ENCODE measurements around the gene SPSB1.

The SPSB1 gene

DNA sequence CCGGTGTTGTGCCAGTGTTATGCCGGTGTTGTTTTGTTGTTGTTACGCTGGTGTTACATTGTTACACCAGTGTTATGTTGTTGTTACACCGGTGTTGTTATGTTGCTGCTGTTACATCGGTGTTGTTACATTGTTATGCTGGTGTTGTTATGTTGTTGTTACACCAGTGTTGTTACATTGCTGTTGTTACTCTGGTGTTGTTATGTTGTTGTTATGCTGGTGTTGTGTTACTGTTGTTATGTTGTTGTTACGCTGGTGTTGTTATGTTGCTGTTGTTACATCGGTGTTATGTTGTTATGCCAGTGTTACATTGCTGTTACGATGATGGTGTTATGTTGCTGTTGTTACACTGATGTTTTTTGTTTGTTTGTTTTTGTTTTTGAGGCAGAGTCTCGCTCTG lies 34.1 kb upstream of the SPSB1 start:
- DNase-seq, result no peak

DNA sequence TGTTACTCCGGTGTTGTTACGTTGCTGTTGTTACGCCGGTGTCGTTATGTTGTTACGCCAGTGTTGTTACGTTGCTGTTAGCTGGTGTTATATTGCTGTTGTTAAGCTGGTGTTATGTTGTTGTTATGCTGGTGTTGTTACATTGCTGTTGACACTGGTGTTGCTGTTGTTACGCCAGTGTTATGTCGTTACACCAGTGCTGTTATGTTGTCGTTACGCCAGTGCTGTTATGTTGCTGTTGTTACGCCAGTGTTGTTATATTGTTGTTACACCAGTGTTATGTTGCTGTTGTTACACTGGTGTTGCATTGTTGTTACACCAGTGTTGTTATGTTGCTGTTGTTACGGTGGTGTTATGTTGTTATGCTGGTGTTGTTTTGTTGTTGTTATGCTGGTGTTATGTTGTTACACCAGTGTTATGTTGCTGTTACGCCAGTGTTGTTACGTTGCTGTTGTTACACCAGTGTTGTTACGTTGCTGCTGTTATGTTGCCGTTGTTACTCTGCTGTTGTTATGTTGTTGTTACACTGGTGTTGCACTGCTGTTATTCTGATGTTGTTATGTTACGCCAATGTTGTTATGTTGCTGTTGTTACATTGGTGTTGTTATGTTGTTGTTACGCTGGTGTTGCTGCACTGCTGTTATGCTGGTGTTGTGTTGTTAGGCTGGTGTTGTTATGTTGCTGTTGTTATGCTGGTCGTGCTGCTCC lies 32.5 kb upstream of the SPSB1 start:
- no peak for DNase-seq

DNA sequence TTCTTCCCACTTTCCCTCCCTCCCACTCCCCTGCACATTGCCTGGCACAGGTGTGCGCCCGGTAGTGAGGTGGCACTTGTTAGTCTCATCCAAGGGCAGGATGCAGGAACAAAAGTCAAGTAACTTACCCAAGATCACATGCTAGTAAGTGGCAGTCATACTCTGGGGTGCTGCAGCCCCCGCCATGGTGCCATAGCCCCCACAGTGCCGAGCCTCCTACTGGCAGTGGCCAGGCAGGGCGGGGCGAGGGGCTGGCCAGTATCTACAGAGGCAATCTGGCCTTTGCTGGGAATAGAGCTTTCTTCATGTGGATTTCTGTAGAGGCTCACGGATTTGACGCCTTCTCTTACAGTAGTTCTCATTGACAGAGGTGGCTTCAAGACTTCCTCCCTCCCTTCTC lies 31.2 kb upstream of the SPSB1 start:
- no peak for DNase-seq

DNA sequence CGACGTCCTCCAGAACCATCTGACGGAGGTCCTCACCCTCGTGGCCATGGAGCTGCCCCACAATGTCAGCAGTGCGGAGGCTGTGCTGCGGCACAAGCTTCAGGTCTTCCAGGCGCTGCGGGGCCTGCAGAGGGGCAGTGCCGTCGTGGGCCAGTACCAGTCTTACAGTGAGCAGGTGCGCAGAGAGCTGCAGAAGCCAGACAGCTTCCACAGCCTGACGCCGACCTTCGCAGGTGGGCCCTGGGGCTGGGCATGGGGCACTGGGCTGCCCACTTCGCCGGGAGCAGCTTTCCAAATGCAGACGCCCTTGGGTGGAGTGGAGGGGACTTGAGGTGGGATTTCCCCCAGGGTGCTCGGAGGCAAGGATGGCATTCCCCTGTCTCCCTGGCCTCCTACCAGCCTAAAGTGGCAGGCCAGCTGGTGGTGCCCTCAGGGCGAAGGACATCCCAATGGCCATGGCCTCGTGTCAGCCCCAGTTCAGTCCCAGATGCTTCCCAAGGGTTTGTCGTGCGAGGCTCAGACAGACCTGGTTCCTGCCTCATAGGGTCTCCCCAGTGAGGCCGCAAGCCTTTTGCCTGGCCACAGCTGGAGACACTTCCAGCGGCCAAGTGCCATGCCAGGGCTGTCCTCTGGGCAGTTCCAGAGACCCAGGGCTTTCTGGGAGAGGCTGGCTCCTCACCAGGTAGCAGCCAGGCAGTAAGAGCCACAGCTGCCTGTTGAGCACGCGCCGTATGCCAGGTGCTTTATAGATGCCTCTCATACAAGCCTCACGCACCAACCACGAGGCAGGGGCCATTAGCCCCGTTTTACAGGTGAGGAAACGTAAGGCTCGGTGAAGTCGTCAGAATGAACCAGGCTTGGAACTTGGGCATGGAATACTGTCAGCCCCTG lies 30.4 kb upstream of the SPSB1 start:
- no peak for DNase-seq

DNA sequence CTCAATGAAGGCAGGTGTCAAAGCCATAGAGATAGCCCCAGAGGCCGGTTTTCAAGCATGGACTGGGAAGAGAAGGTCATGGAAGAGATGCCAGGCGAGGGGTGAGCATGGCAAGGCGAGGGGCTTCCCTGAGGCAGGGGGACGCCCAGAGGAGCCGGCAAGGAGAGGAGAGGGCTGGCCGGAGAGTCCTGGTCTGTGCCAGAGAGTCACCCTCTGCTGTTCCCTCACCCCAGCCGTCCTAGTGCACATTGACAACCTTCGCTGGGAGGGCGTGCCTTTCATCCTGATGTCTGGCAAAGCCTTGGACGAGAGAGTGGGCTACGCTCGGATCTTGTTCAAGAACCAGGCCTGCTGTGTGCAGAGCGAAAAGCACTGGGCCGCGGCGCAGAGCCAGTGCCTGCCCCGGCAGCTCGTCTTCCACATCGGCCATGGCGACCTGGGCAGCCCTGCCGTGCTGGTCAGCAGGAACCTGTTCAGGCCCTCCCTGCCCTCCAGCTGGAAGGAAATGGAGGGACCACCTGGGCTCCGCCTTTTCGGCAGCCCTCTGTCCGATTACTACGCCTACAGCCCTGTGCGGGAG lies 29.3 kb upstream of the SPSB1 start:
- DNase-seq, result no peak

DNA sequence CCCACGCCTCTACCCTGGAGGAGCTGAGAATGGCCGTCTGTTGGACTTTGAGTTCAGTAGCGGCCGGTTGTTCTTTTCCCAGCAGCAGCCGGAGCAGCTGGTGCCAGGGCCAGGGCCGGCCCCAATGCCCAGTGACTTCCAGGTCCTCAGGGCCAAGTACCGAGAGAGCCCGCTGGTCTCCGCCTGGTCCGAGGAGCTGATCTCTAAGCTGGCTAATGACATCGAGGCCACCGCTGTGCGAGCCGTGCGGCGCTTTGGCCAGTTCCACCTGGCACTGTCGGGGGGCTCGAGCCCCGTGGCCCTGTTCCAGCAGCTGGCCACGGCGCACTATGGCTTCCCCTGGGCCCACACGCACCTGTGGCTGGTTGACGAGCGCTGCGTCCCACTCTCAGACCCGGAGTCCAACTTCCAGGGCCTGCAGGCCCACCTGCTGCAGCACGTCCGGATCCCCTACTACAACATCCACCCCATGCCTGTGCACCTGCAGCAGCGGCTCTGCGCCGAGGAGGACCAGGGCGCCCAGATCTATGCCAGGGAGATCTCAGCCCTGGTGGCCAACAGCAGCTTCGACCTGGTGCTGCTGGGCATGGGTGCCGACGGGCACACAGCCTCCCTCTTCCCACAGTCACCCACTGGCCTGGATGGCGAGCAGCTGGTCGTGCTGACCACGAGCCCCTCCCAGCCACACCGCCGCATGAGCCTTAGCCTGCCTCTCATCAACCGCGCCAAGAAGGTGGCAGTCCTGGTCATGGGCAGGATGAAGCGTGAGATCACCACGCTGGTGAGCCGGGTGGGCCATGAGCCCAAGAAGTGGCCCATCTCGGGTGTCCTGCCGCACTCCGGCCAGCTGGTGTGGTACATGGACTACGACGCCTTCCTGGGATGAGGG lies 28.5 kb upstream of the SPSB1 start:
- DNase-seq, result no peak

DNA sequence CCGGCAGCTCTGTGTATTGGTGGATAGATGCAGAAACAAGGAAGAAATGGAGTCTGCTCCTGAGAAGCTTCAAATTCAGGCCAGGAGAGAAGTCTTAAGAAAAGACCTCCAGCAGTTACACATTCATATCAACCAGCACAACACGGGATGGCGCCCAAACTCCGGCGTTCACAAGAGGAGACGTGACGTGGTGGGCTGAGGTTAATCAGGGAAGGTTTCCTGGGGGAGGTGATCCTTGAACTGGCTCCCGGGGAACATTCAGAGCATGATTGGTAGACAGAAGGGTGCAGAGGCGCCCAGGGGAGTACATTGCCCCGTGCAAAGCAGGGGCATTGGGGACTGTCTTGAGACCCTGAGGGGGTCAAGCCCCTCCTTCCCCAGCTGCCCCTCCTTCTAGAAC lies 27.7 kb upstream of the SPSB1 start:
- no peak for DNase-seq

DNA sequence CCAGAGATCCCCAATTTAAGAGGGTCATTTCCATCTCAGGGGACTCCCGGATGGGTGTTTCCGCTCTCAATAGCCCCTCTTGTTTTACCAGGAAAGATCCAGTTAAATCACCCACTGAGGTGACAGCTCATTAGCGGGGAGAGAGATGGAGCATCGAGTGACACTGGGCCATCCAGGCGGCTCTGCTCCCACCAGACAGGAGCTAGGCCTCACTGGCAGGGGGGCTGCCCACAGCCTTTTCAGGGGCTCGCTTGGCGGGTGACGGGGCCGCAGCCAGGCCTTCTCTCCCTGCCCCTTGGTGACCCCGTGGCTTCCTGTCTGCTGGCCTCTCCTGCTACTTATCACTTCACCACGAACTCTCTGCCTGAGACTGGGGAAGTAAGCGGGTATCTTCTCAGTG lies 26.7 kb upstream of the SPSB1 start:
- DNase-seq, result no peak

DNA sequence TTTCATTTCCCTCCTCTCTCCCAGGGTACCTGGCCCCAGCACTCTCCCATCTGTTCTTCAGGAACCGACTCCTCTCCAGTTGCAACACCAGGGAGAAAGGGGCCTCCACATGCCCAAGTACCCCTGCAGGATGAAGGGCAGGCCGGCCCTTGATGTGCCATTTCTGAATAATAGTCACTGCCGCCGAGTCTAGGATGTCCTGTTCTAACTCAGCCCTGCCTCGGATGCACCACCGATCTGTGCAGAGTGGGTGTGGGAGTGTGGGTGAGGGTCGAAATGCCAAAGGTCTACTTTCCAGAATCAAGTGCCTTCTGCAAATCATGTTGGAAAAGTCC lies 25.4 kb upstream of the SPSB1 start:
- no peak for DNase-seq

DNA sequence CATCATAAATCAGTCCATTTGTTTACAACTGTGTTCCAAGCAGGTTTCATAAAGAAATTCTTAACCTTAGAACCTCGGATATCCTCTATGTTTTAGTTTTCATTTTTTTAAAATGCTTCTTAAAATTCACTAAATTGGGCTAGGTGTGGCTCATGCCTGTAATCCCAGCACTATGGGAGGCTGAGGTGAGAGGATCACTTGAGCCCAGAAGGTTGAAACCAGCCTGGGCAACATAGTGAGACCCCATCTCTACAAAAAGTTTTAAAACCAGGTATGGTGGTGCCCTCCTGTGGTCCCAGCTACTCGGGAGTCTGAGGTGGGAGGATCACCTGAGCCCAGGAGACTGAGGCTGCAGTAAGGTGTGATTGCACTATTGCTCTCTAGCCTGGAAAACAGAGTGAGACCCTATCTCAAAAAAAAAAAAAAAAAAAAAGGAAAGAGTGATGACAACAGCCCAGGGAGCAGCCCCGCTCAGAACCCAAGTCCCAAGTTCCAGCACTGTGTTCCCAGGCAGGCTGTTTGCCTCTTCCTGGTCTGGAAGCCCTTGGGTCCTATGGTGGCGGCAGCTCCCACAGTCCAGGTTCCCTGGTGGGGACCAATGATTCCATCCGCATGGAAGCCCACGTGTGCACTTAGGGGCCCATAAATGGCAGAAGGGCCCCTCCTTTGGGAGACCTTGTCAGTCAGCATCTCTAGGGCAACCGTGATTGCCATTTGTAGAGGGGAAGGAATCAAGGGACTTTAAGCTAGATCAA lies 24.7 kb upstream of the SPSB1 start:
- no peak for DNase-seq

DNA sequence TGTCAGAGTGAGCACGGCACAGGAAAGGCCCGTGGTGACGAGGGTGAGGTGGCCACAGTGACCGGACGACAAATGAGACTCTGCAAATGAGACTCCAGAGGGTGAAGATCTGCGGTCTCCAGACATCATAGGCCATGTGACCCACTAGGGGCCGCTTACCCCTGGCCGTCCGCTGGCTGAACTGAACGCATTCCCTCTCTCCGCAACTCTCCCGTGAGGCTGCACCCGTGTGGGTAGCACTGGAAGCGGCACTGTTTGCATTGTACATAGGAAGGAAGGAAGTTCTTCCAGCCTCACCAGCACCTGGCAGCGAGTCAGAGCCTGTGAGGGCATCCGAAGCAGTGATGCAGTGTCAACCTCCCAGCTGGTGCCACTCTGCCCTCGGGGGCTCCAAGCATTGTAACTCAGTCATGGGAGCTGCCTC lies 23.6 kb upstream of the SPSB1 start:
- DNase-seq, result no peak

DNA sequence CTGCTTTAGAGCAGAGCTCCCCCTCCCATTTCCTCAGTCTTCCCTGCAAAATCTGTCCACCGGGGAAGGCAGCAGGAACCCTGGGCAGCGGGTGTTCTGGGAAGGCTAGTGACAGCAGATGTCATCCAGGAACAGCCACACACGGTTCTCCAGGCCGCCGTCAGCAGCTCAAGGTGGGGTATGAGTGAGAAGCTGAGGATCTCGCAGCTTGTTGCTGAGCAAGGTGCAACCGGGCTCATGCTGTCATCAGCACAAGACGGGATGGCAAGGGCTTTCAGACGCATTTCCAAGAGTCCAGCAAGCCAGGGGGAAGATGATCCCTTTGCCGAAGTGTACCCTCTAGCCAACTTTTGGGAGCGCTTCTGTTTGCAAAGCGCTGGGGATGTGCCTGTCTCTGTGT lies 23.0 kb upstream of the SPSB1 start:
- DNase-seq, result no peak

DNA sequence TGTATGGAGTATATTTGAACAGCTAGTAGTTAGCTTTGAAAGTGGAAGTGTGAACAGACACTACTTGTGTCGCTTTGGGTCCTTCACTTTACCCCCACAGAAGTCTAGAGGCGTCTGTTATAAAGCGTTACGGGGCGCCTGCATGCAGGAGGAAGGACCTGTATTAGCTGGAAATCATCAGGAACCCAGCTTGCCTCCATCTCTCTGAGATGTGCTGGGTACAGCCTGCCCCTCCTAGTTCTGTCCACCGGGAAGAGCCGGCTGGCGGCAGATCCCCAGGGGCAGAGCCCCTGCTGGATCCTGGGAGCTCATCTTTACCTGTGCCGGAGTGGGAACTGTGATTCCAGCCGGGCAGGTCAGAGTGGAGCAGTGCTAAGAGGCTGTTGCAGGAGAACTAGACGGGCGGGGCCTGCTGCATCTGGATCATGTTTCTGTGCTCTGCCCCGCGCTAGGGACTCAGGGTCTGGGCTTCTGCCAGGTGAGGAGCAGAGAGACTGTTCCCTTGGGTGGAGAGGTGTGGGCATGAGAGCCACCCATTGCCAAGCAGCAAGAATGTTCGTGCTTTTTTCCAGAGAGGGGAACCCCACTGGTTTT lies 22.3 kb upstream of the SPSB1 start:
- no peak for DNase-seq

DNA sequence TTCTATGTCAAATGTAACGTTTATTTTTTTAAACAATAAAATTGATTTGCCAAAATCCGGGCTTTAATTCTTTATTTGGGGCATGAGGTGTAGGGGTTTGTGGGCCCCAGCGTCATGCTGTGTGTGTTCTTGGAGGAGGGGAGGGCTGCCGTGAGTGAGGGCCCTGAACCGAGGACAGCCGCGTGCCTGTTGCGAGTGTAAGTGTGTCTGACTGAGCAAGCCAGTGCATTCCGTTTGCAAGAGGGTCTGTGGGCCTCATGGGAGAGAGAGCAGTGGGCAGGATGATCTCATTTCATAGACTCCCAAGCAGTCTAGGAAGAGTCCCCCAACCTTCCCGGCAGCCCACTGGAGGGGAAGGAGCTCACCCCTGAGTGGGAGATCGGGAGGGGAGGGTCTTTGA lies 21.4 kb upstream of the SPSB1 start:
- DNase-seq, result no peak

DNA sequence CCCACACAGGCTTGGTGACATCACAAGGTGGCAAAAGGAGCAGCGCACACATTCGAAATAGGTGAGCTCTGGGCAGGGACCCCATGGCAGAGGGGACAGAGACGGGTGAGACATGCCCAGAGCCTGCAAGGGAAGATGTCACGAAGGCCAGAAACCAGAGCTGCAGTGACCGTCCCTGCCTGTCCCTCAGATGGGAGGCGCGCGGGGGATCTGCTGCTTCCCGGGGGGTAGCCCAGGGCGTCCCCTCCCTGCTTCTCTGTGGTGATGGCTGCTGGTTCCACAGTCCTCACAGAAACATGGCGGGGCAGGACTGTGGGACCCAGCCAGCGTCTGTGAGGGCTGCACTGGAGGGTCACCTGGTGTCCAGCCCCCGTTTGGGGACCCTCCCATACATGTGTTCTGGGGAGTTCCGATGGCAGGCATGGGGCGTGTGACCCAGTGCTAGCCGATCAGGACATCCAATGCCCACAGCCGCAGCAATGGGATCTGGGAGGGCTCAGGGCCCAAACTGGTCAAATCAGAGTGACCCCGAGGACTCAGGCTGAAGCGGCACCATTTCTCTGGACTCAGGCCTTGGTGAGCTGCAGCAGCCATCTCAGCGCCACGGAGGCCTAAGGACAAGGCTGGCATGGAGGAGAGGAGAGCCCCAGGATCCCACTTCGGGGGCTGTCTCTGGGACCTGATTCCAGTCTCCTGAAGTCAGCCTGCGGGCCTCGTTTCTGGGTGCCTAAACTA lies 20.7 kb upstream of the SPSB1 start:
- no peak for DNase-seq

DNA sequence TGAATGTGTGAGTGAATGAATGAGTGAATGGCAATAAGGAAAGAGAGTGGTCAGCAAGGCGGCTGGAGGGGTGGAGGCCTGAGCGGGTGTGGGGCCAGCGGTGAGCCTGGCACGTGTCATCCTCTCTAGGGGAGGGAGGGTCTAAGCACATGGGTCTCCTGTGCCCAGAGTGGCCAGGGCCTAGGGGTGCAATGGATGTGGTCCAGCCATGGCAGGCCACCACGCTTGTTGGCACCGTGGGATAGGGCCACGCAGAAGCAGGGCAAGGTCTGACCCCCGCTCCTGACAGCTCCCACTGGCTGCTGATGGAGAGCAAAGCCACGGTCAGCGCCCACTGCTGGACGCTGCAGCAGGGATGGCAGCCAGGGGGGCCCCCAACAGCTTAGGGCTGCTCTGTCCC lies 19.5 kb upstream of the SPSB1 start:
- no peak for DNase-seq

DNA sequence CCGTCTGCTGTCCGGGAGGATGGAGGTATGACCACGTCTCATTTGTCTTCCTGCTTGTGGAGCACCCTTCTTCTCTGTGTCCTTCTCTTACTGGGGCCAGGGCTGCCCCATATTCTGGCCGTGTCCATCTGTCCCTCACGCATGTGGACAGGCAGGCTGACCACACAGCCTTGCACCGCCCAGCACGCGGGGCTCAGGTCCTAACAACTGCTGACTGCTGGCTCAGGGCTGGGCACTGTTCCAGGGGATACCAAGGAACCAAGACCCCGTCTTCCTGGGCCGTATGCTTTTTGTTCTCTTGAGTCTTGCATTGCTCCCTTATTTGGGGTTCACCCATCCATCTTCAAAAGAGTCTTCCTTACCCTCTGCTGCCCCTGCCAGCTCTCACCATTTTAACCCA lies 17.5 kb upstream of the SPSB1 start:
- no peak for DNase-seq

DNA sequence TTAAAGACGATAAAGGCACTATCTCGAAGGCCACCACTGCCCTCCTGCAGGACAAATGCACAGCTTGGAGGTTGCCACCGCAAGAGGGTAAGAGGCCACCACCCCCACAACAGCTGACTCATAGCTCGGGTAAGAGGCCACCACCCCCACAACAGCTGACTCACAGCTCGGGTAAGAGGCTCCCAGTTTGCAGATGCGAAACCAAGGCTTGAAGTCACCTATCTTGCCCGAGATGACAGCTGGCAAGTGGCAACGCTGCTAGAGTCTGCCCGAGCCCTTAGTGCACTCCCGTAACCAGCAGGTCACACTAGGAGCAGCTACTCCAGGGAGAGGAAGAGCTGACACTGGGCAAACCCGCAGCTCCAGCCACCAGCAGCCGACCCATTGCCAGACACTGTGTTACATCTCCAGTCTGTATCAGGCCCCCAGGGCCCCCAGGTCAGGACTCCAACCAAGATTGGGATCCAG lies 17.1 kb upstream of the SPSB1 start:
- DNase-seq, result peak in 6 of 58 donors; percentile 17 to 66 (median 26)

DNA sequence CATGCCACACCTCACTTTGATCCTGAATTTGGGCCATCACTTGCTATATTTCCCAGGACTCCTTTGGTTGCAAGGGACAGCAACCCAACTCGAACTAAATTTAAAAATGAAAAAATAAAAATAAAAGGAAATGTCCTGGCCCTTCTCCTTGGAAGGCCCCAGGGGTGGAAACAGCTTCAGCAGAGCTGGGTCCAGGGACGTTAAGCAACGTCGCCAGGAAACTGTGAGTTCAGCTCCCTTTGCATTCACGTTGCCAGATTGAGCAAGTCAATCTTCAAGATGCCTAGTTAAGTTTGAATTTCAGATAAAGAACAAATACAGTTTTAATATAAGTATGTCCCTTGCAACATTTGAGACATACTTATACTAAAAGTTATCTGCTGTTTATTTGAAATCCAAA lies 14.6 kb upstream of the SPSB1 start:
- no peak for DNase-seq

Measured in anterior cingulate cortex (tissue), 58 donors.